ENCODE measurements around the gene TEKT3. TPM values are rescaled to one million over a fixed set of nuclear protein-coding genes. Genes with fewer than 3 reads are reported as not detected.

Gene TEKT3
- total RNA-seq, 1 donor from 2014 or later: not detected

GRCh38 chr17:15284537-15284936, 56.9 kb downstream of the TEKT3 start:
- no peak for DNase-seq (ENCODE audit: low read depth)
- no peak for FAIRE-seq
- Histone ChIP-seq H3K27me3 (ENCODE audit: control insufficient read depth, insufficient read depth, low read length) (no peaks in the 10 kb centered on the region), H3K36me3 (ENCODE audit: control insufficient read depth, insufficient read depth, low read length) (no peaks in the 10 kb centered on the region), H3K4me3 (ENCODE audit: low read depth, low read length) (no peak overlapping the region)
- TF ChIP-seq, protein P1, sequence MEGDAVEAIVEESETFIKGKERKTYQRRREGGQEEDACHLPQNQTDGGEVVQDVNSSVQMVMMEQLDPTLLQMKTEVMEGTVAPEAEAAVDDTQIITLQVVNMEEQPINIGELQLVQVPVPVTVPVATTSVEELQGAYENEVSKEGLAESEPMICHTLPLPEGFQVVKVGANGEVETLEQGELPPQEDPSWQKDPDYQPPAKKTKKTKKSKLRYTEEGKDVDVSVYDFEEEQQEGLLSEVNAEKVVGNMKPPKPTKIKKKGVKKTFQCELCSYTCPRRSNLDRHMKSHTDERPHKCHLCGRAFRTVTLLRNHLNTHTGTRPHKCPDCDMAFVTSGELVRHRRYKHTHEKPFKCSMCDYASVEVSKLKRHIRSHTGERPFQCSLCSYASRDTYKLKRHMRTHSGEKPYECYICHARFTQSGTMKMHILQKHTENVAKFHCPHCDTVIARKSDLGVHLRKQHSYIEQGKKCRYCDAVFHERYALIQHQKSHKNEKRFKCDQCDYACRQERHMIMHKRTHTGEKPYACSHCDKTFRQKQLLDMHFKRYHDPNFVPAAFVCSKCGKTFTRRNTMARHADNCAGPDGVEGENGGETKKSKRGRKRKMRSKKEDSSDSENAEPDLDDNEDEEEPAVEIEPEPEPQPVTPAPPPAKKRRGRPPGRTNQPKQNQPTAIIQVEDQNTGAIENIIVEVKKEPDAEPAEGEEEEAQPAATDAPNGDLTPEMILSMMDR (IDR thresholded peaks at IDR 0.05; ENCODE audit: insufficient read depth, low read length, severe bottlenecking): no peak

GRCh38 chr17:15284107-15284506, 57.3 kb downstream of the TEKT3 start:
- TF ChIP-seq, protein P1 (IDR thresholded peaks at IDR 0.05; ENCODE audit: insufficient read depth, low read length, severe bottlenecking): no peak
- Histone ChIP-seq H3K36me3 (ENCODE audit: control insufficient read depth, insufficient read depth, low read length) (no peaks in the 10 kb centered on the region), H3K4me3 (ENCODE audit: low read depth, low read length) (no peak overlapping the region), H3K27me3 (ENCODE audit: control insufficient read depth, insufficient read depth, low read length) (no peaks in the 10 kb centered on the region)
- no peak for DNase-seq (ENCODE audit: low read depth)
- FAIRE-seq: no peak

- FAIRE-seq (no peak), DNase-seq (ENCODE audit: low read depth) (no peak)
- Histone ChIP-seq H3K36me3 (ENCODE audit: control insufficient read depth, insufficient read depth, low read length) (no peaks in the 10 kb centered on the region), H3K27me3 (ENCODE audit: control insufficient read depth, insufficient read depth, low read length) (no peaks in the 10 kb centered on the region), H3K4me3 (ENCODE audit: low read depth, low read length) (no peak overlapping the region)
- TF ChIP-seq, protein P1 (IDR thresholded peaks at IDR 0.05; ENCODE audit: insufficient read depth, low read length, severe bottlenecking): no peak
These were observed 59.5 kb downstream of the TEKT3 start for GRCh38 chr17:15281909-15282308.

DNA sequence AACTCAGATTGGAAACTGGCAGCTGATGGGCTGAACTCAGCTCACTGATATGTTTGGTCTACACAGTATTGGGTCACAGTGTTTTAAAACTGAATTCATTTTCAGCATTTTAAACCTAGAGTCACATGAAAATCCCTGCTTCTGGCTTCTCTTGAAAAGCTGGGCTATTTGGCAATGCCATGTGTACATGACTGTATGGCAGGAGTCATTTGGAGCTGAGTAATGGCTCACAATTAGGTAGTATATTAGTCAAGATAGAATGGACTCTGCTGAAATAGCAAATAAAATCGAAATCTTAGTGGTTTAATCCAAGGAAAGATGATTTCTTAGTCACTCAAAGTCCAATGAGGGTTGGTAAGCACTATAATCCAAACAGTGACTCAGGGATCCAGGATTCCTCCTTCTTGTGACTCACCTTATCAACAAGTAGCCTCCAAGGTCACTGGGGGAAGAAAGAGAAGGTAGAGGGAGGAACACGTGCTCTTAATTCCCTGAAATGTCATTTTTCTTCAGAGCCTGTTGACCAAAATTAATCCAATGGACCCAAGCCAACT, 62.4 kb downstream of the TEKT3 start:
- no peak for FAIRE-seq
- peak; percentile 93 for DNase-seq (ENCODE audit: low read depth)
- no peaks in the 10 kb centered on the region for H3K27me3 ChIP-seq (ENCODE audit: control insufficient read depth, insufficient read depth, low read length)
- TF ChIP-seq, protein P1 (IDR thresholded peaks at IDR 0.05; ENCODE audit: insufficient read depth, low read length, severe bottlenecking): no peak
- no peaks in the 10 kb centered on the region for H3K36me3 ChIP-seq (ENCODE audit: control insufficient read depth, insufficient read depth, low read length)
- no peak overlapping the region for H3K4me3 ChIP-seq (ENCODE audit: low read depth, low read length)

GRCh38 chr17:15278380-15278779, 63.0 kb downstream of the TEKT3 start:
- TF ChIP-seq, protein P1 (IDR thresholded peaks at IDR 0.05; ENCODE audit: insufficient read depth, low read length, severe bottlenecking): no peak
- Histone ChIP-seq H3K4me3 (ENCODE audit: low read depth, low read length) (no peak overlapping the region), H3K27me3 (ENCODE audit: control insufficient read depth, insufficient read depth, low read length) (no peaks in the 10 kb centered on the region), H3K36me3 (ENCODE audit: control insufficient read depth, insufficient read depth, low read length) (no peaks in the 10 kb centered on the region)
- FAIRE-seq (no peak), DNase-seq (ENCODE audit: low read depth) (no peak)

DNA sequence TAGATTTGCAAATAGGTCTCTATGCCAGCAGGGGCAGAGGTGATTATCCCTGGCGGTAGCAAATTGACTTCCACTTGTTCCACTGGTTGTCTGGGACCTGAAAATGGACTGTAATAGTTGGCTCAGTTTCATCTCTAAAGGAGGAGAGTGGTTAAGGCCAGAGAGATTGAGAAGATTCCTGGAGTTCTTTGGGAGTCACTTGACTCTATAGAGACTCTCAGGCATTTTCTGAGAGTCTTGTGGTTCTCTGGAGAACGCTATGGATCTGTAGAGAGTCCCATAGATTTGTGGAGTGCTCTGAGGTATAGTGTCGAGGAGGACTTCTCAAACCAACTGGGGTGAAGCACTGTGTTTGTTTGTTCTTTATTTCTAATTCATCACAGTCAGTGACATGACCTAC, 67.4 kb downstream of the TEKT3 start:
- H3K27me3 ChIP-seq (ENCODE audit: control insufficient read depth, insufficient read depth, low read length): no peaks in the 10 kb centered on the region
- no peak for FAIRE-seq
- H3K36me3 ChIP-seq (ENCODE audit: control insufficient read depth, insufficient read depth, low read length): no peaks in the 10 kb centered on the region
- no peak overlapping the region for H3K4me3 ChIP-seq (ENCODE audit: low read depth, low read length)
- DNase-seq (ENCODE audit: low read depth): no peak
- TF ChIP-seq, protein P1 (IDR thresholded peaks at IDR 0.05; ENCODE audit: insufficient read depth, low read length, severe bottlenecking): no peak

Data from bronchial epithelial cell (primary cell).